Astrocyte of the cerebellum (primary cell): ENCODE results near the gene MLN.

Experiments
- DNase-seq: peaks from one replicate; pipeline ENCODE4 v3.0.0-alpha.2; 2011; ENCODE audit warnings: low read depth
- H3K4me3 ChIP-seq: 2 replicates; pipeline ENCODE4 v1.5.1; 2011; ENCODE audit warnings: mild to moderate bottlenecking, low read depth, low read length, moderate library complexity
- CTCF ChIP-seq: IDR thresholded peaks from 2 replicates; pipeline ENCODE4 v1.5.1; 2012; ENCODE audit warnings: low read length, low read depth, moderate library complexity, mild to moderate bottlenecking; ENCODE audit errors: missing control alignments
- in situ Hi-C: cut with HindIII; loops from 2 replicates; pipeline ENCODE4 v1.10.0; 2017; ENCODE audit warnings: low sequenced_read_pairs

MLN gene

DNA sequence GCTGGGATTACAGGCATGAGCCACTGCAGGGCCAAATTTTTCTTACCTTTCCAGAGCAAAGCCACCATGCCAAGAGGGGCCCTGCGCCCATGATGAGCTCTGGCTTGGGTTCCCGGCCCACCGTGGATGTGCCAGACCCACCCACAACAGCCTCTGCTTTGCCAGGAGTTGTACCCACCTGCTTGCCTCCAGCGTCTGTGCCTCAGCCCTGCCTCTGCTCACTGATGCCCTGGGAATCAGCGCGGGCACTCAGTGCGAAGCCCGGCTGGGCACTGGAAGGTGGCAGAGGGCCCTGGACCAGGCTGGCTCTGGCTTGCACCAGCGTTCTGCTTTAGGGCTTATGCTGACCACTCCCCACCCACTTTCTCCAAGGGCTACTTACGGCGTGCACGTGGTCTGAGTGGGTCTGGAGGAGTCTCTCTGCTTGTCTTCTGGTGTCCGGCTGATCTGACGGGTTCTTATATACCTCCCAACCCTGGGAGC is at the start of gene MLN:
Gene MLN, minus strand, starts transcription at position 433 of the 483 bp plus-strand sequence. CDS start 2,840 bp downstream, outside the sequence.
- in situ Hi-C loops = no loop called here
- DNase-seq = no peak
- no peak for TF ChIP-seq CTCF
- H3K4me3 ChIP-seq = no peak within 1 kb of the TSS

DNA sequence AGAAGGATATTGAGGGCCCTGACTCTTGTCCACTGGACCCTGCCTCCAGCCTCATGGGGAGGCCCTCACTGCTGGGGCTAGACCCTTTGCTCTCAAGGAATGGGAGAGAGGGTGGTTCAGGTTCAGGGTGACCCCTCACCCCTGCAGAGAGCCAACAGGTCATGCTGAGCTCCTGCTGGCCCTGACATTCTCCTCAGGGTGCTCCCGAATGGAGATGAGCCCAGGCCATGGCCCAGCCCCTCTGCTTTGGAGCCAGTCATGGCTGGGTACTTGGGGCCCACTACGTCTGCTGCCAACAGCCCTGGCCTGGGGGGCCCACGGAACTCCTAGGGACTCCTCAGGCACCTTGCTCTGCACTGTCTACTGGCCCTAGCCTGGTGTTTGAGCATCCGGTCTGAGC is 49.2 kb upstream of the MLN start:
- H3K4me3 ChIP-seq = no peak overlapping the region
- no peak for TF ChIP-seq CTCF
- no peak for DNase-seq
- in situ Hi-C loops = no loop called here

GRCh38 chr6:33851959-33852358 is 48.2 kb upstream of the MLN start:
- in situ Hi-C loops = no loop called here
- peak; percentile 36 for TF ChIP-seq CTCF
- H3K4me3 ChIP-seq = no peak overlapping the region
- no peak for DNase-seq

DNA sequence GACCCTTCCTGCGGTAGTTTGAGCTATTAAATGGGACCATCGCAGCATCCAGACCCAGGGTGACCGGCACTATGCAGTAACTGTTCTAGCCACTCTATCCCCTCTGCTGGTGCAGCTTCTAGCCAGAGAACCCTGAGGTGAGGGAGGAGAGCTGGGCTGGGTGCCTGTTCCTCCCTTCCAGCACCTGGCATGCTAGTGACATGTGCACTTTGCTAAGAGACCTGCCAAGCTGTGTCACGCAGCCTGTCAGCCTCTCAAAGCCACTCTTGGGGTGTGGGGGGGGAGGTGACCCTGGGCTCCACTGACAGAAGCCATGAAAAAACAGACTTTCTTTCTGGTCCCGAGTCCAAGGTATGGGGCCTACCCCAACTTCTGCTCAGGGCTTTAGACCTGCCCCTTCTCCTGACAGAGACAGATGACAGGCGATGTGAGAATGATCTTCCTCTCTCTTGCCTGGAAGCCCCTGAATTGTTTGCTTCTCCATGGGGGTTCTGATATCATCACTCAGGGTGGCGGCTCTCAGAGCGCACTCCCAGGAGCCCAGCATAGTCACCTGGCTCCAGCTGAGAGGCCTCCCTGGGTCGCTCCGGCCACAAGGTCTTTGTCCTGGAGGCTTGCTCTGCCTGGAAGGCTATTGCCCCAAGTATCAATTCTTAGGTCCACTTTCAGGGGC is 47.2 kb upstream of the MLN start:
- in situ Hi-C loops = no loop called here
- DNase-seq = no peak
- TF ChIP-seq CTCF = no peak
- H3K4me3 ChIP-seq = no peak overlapping the region

GRCh38 chr6:33850296-33850695 is 46.5 kb upstream of the MLN start:
- no peak for DNase-seq
- no peak for TF ChIP-seq CTCF
- in situ Hi-C loops = no loop called here
- no peak overlapping the region for H3K4me3 ChIP-seq

GRCh38 chr6:33849500-33850075 is 45.8 kb upstream of the MLN start:
- in situ Hi-C loops = loop anchor here (5.0 kb wide), 1 partner anchor 43 kb away; no protein-coding TSS in a partner anchor
- DNase-seq = no peak
- no peak overlapping the region for H3K4me3 ChIP-seq
- TF ChIP-seq CTCF = no peak
